MM.1S (cell line): ENCODE measurements around the gene CLDN20.

Experiments
- DNase-seq: peaks from one replicate; pipeline ENCODE4 v3.0.0-alpha.2; 2015
- H2AFZ ChIP-seq: fragments of 300-600 bp; sonication (generic); 2 replicates; pipeline ENCODE4 v1.6.0; 2016; ENCODE audit warnings: antibody characterized with exemption, low read length
- H3F3A ChIP-seq: fragments of 300-600 bp; sonication (generic); 2 replicates; pipeline ENCODE4 v1.6.1; 2016; ENCODE audit warnings: mild to moderate bottlenecking, antibody characterized with exemption, low read length, moderate library complexity, mixed read lengths; ENCODE audit not compliant: insufficient read depth
- H3K27ac ChIP-seq: fragments of 300-600 bp; sonication (generic); 2 replicates; pipeline ENCODE4 v1.5.1; 2016; ENCODE audit warnings: mild to moderate bottlenecking, low read length
- H3K27me3 ChIP-seq: fragments of 300-600 bp; sonication (generic); replicated peaks from 2 replicates; pipeline ENCODE4 v1.6.0; 2016; ENCODE audit warnings: low read length; ENCODE audit not compliant: insufficient read depth
- H3K36me3 ChIP-seq: fragments of 300-600 bp; sonication (generic); replicated peaks from 2 replicates; pipeline ENCODE4 v1.6.1; 2016; ENCODE audit warnings: mild to moderate bottlenecking, low read length, mixed read lengths; ENCODE audit not compliant: insufficient read depth
- H3K4me1 ChIP-seq: fragments of 300-600 bp; sonication (generic); 2 replicates; pipeline ENCODE4 v1.6.1; 2016; ENCODE audit warnings: low read length, mixed read lengths
- H3K4me2 ChIP-seq: fragments of 300-600 bp; sonication (generic); 2 replicates; pipeline ENCODE4 v1.6.0; 2016; ENCODE audit warnings: low read depth, low read length
- H3K4me3 ChIP-seq: fragments of 300-600 bp; sonication (generic); 2 replicates; pipeline ENCODE4 v1.5.1; 2016; ENCODE audit warnings: low read length, mixed read lengths
- H3K79me2 ChIP-seq: fragments of 300-600 bp; sonication (generic); 2 replicates; pipeline ENCODE4 v1.6.1; 2016; ENCODE audit warnings: mixed run types, low read length, mixed read lengths
- H3K9ac ChIP-seq: fragments of 300-600 bp; sonication (generic); 2 replicates; pipeline ENCODE4 v1.6.1; 2016; ENCODE audit warnings: low read length, mixed read lengths
- H3K9me2 ChIP-seq: fragments of 300-600 bp; sonication (generic); replicated peaks from 2 replicates; pipeline ENCODE4 v1.6.1; 2016; ENCODE audit warnings: mild to moderate bottlenecking, low read length, mixed read lengths; ENCODE audit not compliant: insufficient read depth
- H3K9me3 ChIP-seq: fragments of 300-600 bp; sonication (generic); replicated peaks from 2 replicates; pipeline ENCODE4 v1.6.1; 2016; ENCODE audit warnings: mild to moderate bottlenecking, low read length, mixed read lengths; ENCODE audit not compliant: insufficient read depth
- H4K20me1 ChIP-seq: fragments of 300-600 bp; sonication (generic); 2 replicates; pipeline ENCODE4 v1.6.1; 2016; ENCODE audit warnings: mild to moderate bottlenecking, low read length, moderate library complexity, mixed read lengths; ENCODE audit not compliant: insufficient read depth
- EZH2 ChIP-seq: fragments of 300-600 bp; sonication (generic); optimal IDR thresholded peaks from 2 replicates; pipeline ENCODE3; 2017; ENCODE audit warnings: low read depth, mild to moderate bottlenecking, antibody characterized with exemption, low read length, mixed read lengths
- EZH2phosphoT487 ChIP-seq: fragments of 300-600 bp; sonication (generic); IDR thresholded peaks from 2 replicates; pipeline ENCODE4 v1.6.1; 2018; ENCODE audit warnings: antibody characterized with exemption, low read length
- TF ChIP-seq, protein P1 (sequence below): fragments of 300-600 bp; sonication (generic); IDR thresholded peaks from 2 replicates; pipeline ENCODE4 v1.5.1; 2016; ENCODE audit warnings: antibody characterized with exemption, low read length, mixed read lengths

Gene CLDN20

DNA sequence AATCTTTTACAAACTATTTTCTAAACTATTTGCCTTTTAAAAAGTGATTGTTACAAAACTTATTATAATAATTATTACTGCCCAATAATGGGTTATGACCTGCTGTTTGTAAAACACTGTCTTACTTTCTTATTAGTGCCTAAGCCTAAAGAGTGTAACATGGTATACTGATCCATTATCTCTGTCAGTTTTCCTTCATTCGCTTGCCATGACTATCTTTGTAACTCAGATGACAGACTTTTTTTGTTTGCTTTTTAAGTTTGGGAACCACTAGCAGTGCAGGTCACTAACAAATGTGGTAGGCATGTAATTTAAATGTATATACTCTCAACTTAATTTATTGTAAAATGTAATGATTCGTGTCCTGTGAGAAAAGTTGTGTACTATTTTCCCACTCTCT lies 60.4 kb downstream of the CLDN20 start:
- no peak overlapping the region for H3K9ac ChIP-seq
- H2AFZ ChIP-seq, result no peak overlapping the region
- H3K9me3 ChIP-seq, result no peaks in the 10 kb centered on the region
- no peak for TF ChIP-seq EZH2phosphoT487
- TF ChIP-seq EZH2, result no peak
- TF ChIP-seq, protein P1, sequence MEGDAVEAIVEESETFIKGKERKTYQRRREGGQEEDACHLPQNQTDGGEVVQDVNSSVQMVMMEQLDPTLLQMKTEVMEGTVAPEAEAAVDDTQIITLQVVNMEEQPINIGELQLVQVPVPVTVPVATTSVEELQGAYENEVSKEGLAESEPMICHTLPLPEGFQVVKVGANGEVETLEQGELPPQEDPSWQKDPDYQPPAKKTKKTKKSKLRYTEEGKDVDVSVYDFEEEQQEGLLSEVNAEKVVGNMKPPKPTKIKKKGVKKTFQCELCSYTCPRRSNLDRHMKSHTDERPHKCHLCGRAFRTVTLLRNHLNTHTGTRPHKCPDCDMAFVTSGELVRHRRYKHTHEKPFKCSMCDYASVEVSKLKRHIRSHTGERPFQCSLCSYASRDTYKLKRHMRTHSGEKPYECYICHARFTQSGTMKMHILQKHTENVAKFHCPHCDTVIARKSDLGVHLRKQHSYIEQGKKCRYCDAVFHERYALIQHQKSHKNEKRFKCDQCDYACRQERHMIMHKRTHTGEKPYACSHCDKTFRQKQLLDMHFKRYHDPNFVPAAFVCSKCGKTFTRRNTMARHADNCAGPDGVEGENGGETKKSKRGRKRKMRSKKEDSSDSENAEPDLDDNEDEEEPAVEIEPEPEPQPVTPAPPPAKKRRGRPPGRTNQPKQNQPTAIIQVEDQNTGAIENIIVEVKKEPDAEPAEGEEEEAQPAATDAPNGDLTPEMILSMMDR, result no peak
- DNase-seq, result no peak
- no peaks in the 10 kb centered on the region for H3K36me3 ChIP-seq
- H3K79me2 ChIP-seq, result no peaks in the 10 kb centered on the region
- H3K4me2 ChIP-seq, result no peak overlapping the region
- H3K27me3 ChIP-seq, result no peaks in the 10 kb centered on the region
- peaks cover 7% of the 10 kb centered on the region for H3F3A ChIP-seq
- no peak overlapping the region for H3K27ac ChIP-seq
- no peak overlapping the region for H3K4me3 ChIP-seq
- no peaks in the 10 kb centered on the region for H3K4me1 ChIP-seq
- no peaks in the 10 kb centered on the region for H3K9me2 ChIP-seq
- H4K20me1 ChIP-seq, result no peaks in the 10 kb centered on the region

DNA sequence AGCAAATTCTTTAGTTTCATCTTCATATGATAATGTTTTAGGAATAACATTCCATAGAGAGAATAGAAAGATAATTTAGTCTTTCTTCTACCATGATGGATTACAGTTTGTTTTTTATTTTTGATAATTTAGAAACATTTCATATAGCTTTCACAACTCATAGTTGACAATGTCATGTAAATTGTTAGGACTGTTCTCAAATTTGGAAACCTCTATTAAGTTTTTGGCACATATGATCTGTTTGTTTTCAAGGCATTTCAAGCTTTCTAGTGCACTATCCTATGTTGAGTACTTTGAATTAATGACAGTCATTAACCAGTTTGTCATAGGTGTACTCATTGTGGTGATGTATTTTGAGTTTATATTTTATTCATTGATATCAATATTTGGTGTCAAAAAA lies 61.2 kb downstream of the CLDN20 start:
- no peak for DNase-seq
- Histone ChIP-seq H3K9me2 (no peaks in the 10 kb centered on the region), H3K4me1 (no peaks in the 10 kb centered on the region), H3K9ac (no peak overlapping the region), H3K36me3 (no peaks in the 10 kb centered on the region), H3K9me3 (no peaks in the 10 kb centered on the region), H4K20me1 (no peaks in the 10 kb centered on the region), H3K79me2 (no peaks in the 10 kb centered on the region), H3K4me2 (no peak overlapping the region), H3K4me3 (no peak overlapping the region), H3K27me3 (no peaks in the 10 kb centered on the region), H2AFZ (no peak overlapping the region), H3F3A (peaks cover under 1% of the 10 kb centered on the region), H3K27ac (no peak overlapping the region)
- no peak for TF ChIP-seq EZH2phosphoT487
- TF ChIP-seq, protein P1, result no peak
- TF ChIP-seq EZH2, result no peak

DNA sequence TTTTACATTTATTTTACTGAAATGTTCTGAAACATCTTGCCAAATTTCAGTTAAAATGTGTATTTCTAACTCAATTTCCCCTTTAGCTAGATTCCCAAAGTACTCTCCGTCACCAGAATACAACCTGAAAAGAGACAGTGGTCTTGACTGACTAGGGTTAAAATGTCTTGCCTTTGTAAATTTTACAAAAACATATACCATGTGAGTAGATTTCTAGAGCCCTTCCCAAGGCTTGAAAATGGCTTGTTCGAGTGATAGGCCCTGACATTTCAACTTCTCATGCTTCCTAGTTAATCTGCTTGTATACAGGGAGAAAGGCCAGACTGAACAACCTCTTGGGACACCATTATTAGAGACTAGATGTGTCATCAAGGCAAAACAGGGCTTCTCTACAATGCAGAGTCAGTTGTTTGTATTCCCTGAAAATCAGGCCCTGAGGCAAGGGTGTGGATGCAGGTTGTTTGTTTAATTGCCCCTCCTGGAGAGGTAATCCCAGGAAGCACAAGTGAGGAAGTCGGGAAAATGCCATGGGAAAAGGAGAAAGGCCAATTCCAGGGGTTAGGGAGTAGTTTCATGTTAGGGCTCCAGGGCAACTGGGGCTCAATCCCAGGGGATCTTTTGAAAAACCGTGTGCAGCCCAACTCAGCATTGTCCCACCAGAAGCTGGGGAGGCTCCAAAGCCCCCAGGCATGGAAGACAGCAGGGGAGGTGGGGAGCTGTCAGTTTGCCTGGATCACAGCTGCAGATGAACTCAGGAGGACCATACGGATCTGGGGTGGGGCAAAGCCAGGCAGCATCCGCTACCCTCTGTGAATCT lies 62.1 kb downstream of the CLDN20 start:
- no peak for DNase-seq
- no peaks in the 10 kb centered on the region for H3K27me3 ChIP-seq
- H3K4me3 ChIP-seq, result no peak overlapping the region
- no peak overlapping the region for H2AFZ ChIP-seq
- no peaks in the 10 kb centered on the region for H4K20me1 ChIP-seq
- no peaks in the 10 kb centered on the region for H3K79me2 ChIP-seq
- no peaks in the 10 kb centered on the region for H3K4me1 ChIP-seq
- no peaks in the 10 kb centered on the region for H3K9me2 ChIP-seq
- TF ChIP-seq, protein P1, result no peak
- no peak for TF ChIP-seq EZH2
- no peak for TF ChIP-seq EZH2phosphoT487
- H3F3A ChIP-seq, result no peaks in the 10 kb centered on the region
- no peaks in the 10 kb centered on the region for H3K9me3 ChIP-seq
- no peak overlapping the region for H3K27ac ChIP-seq
- no peak overlapping the region for H3K4me2 ChIP-seq
- no peak overlapping the region for H3K9ac ChIP-seq
- no peaks in the 10 kb centered on the region for H3K36me3 ChIP-seq
